ENCODE data around the gene NPW.
A peak's percentile ranks its signal among the peaks of the same experiment; 100 is the strongest.

Gene NPW

GRCh38 chr16:2019518-2019920 is at the start of gene NPW:
TSS of gene NPW (plus strand) at chr16:2019785.
- DNase-seq (ENCODE audit: low read depth): no peak

- DNase-seq (ENCODE audit: low read depth): peak; percentile 90
Observed at GRCh38 chr16:1971796-1972489, 47.6 kb upstream of the NPW start, which contains the start of gene TBL3. TSS of gene TBL3 (plus strand) at chr16:1972053. CDS start at chr16:1972165, 112 bp downstream.

GRCh38 chr16:1972490-1972877 is 47.1 kb upstream of the NPW start:
- no peak for DNase-seq (ENCODE audit: low read depth)

GRCh38 chr16:1973461-1974156 is 46.0 kb upstream of the NPW start:
- no peak for DNase-seq (ENCODE audit: low read depth)

- DNase-seq (ENCODE audit: low read depth): no peak
Observed at GRCh38 chr16:1974157-1975070, 45.2 kb upstream of the NPW start.

- no peak for DNase-seq (ENCODE audit: low read depth)
Observed at GRCh38 chr16:1975432-1976215, 44.0 kb upstream of the NPW start.

GRCh38 chr16:1976216-1976520 is 43.4 kb upstream of the NPW start:
- DNase-seq (ENCODE audit: low read depth): no peak

GRCh38 chr16:1976951-1977874 is 42.4 kb upstream of the NPW start:
- DNase-seq (ENCODE audit: low read depth): no peak

- DNase-seq (ENCODE audit: low read depth): no peak
Observed at GRCh38 chr16:1977875-1978268, 41.7 kb upstream of the NPW start.

- no peak for DNase-seq (ENCODE audit: low read depth)
Observed at GRCh38 chr16:1978476-1979120, 41.0 kb upstream of the NPW start.

GRCh38 chr16:1979271-1980029 is 40.1 kb upstream of the NPW start:
- DNase-seq (ENCODE audit: low read depth): no peak

GRCh38 chr16:1980030-1980769 is 39.4 kb upstream of the NPW start:
- no peak for DNase-seq (ENCODE audit: low read depth)

- DNase-seq (ENCODE audit: low read depth): no peak
Observed at GRCh38 chr16:1980770-1981087, 38.9 kb upstream of the NPW start.

GRCh38 chr16:1981398-1981836 is 38.2 kb upstream of the NPW start, which contains the start of gene NOXO1:
TSS of gene NOXO1 (minus strand) at chr16:1981469. CDS start at chr16:1981179, 290 bp downstream.
- DNase-seq (ENCODE audit: low read depth): no peak

- no peak for DNase-seq (ENCODE audit: low read depth)
Observed at GRCh38 chr16:1982013-1982433, 37.6 kb upstream of the NPW start.

GRCh38 chr16:1982991-1983543 is 36.5 kb upstream of the NPW start:
- no peak for DNase-seq (ENCODE audit: low read depth)

- no peak for DNase-seq (ENCODE audit: low read depth)
Observed at GRCh38 chr16:1983544-1984346, 35.8 kb upstream of the NPW start, which contains the start of gene GFER. TSS of gene GFER (plus strand) at chr16:1984193. CDS start at chr16:1984219, 26 bp downstream.

Measured in stimulated activated CD8-positive, alpha-beta memory T cell treated with anti-CD3 and anti-CD28 coated beads, Interleukin-15, amount 100 ng/mL, for 1 hour (primary cell).